Neuronal stem cell (in vitro differentiated cells): ENCODE measurements around the gene NFATC3.

ENCODE experiments used
- DNase-seq: peaks from one replicate; pipeline ENCODE4 v3.0.0-alpha.2; 2013; ENCODE audit warnings: low spot score
- H2AFZ ChIP-seq: one replicate; pipeline ENCODE4 v1.6.1; 2013; ENCODE audit warnings: mild to moderate bottlenecking, low read length, inconsistent platforms
- H2AK5ac ChIP-seq: 2 replicates; pipeline ENCODE4 v1.6.1; 2013; ENCODE audit warnings: low read depth, mild to moderate bottlenecking, inconsistent platforms, low read length, moderate library complexity, mixed read lengths
- H2BK120ac ChIP-seq: 2 replicates; pipeline ENCODE4 v1.6.1; 2013; ENCODE audit warnings: low read depth, mild to moderate bottlenecking, inconsistent platforms, low read length, moderate library complexity, mixed read lengths
- H2BK12ac ChIP-seq: one replicate; pipeline ENCODE4 v1.6.1; 2013; ENCODE audit warnings: low read length, inconsistent platforms
- H2BK15ac ChIP-seq: 2 replicates; pipeline ENCODE4 v1.6.1; 2013; ENCODE audit warnings: mild to moderate bottlenecking, low read length, inconsistent platforms, mixed read lengths
- H2BK5ac ChIP-seq: one replicate; pipeline ENCODE4 v1.6.1; 2013; ENCODE audit warnings: inconsistent platforms, mild to moderate bottlenecking, low read length, moderate library complexity
- H3K14ac ChIP-seq: one replicate; pipeline ENCODE4 v1.6.1; 2013; ENCODE audit warnings: low read length, inconsistent platforms
- H3K18ac ChIP-seq: 2 replicates; pipeline ENCODE4 v1.6.1; 2013; ENCODE audit warnings: low read length, inconsistent platforms
- H3K23ac ChIP-seq: 2 replicates; pipeline ENCODE4 v1.6.1; 2013; ENCODE audit warnings: low read depth, mild to moderate bottlenecking, mixed read lengths, low read length, inconsistent platforms; ENCODE audit not compliant: poor library complexity
- H3K27ac ChIP-seq: replicated peaks from 3 replicates; pipeline ENCODE4 v1.5.1; 2013; ENCODE audit warnings: low read length, inconsistent platforms
- H3K27me3 ChIP-seq, 3 experiments: 2 replicates each; pipeline ENCODE4 v1.6.1; 2013; ENCODE audit warnings: low read length in 3 of 3, mild to moderate bottlenecking in 2 of 3, inconsistent platforms in 1 of 3, low read depth in 1 of 3, mixed read lengths in 1 of 3, moderate library complexity in 1 of 3; ENCODE audit not compliant: control insufficient read depth in 3 of 3, insufficient read depth in 3 of 3
- H3K36me3 ChIP-seq, 2 donors: replicated peaks in 1 of 2; 2 replicates each; pipeline ENCODE4 v1.6.1; 2013; ENCODE audit warnings: low read length in 2 of 2; ENCODE audit not compliant: control insufficient read depth in 2 of 2, insufficient read depth in 2 of 2
- H3K4ac ChIP-seq: 2 replicates; pipeline ENCODE4 v1.6.1; 2013; ENCODE audit warnings: inconsistent platforms, mild to moderate bottlenecking, low read length, moderate library complexity
- H3K4me1 ChIP-seq, 2 donors: 1 replicate in 1 of 2; 2 replicates in 1 of 2; pipeline ENCODE4 v1.6.1; 2013; ENCODE audit warnings: low read length in 2 of 2, low read depth in 1 of 2; ENCODE audit not compliant: control insufficient read depth in 2 of 2, insufficient read depth in 1 of 2
- H3K4me2 ChIP-seq: one replicate; pipeline ENCODE4 v1.6.1; 2013; ENCODE audit warnings: mild to moderate bottlenecking, low read length, inconsistent platforms; ENCODE audit not compliant: insufficient read depth, poor library complexity, severe bottlenecking
- H3K4me3 ChIP-seq, 2 donors: 2 replicates each; pipeline ENCODE4 v1.5.1; 2013; ENCODE audit warnings: low read length in 2 of 2, mild to moderate bottlenecking in 2 of 2, inconsistent platforms in 1 of 2, moderate library complexity in 1 of 2
- H3K79me1 ChIP-seq: one replicate; pipeline ENCODE4 v1.6.1; 2013; ENCODE audit warnings: low read depth, mild to moderate bottlenecking, inconsistent platforms, low read length, moderate library complexity
- H3K9ac ChIP-seq: one replicate; pipeline ENCODE4 v1.6.1; 2013; ENCODE audit warnings: mild to moderate bottlenecking, low read depth, low read length, inconsistent platforms; ENCODE audit not compliant: poor library complexity
- H3K9me3 ChIP-seq, 2 donors: replicated peaks in 1 of 2; 2 replicates each; pipeline versions ENCODE3 to v1.6.1; 2013; ENCODE audit warnings: low read length in 2 of 2, mild to moderate bottlenecking in 2 of 2, inconsistent platforms in 1 of 2, low read depth in 1 of 2, mixed read lengths in 1 of 2, moderate library complexity in 1 of 2; ENCODE audit not compliant: control insufficient read depth in 2 of 2, insufficient read depth in 1 of 2
- H4K8ac ChIP-seq: one replicate; pipeline ENCODE4 v1.6.1; 2013; ENCODE audit warnings: low read depth, mild to moderate bottlenecking, inconsistent platforms, low read length, moderate library complexity
- H4K91ac ChIP-seq: one replicate; pipeline ENCODE4 v1.6.1; 2013; ENCODE audit warnings: low read length, low read depth, mild to moderate bottlenecking, inconsistent platforms; ENCODE audit not compliant: poor library complexity
- WGBS, 2 donors: extraction: QIAGEN DNeasy Blood & Tissue Kit; methylation state at CpG; one replicate each; pipeline ENCODE4 v1.1.7; 2013; ENCODE audit warnings: missing lambda C conversion rate in 2 of 2, mixed read lengths in 1 of 2; ENCODE audit not compliant: insufficient read length in 2 of 2, insufficient replicate concordance in 1 of 2; ENCODE audit errors: extremely low coverage in 2 of 2; 5-methylcytosine and 5-hydroxymethylcytosine counted together

NFATC3 gene

DNA sequence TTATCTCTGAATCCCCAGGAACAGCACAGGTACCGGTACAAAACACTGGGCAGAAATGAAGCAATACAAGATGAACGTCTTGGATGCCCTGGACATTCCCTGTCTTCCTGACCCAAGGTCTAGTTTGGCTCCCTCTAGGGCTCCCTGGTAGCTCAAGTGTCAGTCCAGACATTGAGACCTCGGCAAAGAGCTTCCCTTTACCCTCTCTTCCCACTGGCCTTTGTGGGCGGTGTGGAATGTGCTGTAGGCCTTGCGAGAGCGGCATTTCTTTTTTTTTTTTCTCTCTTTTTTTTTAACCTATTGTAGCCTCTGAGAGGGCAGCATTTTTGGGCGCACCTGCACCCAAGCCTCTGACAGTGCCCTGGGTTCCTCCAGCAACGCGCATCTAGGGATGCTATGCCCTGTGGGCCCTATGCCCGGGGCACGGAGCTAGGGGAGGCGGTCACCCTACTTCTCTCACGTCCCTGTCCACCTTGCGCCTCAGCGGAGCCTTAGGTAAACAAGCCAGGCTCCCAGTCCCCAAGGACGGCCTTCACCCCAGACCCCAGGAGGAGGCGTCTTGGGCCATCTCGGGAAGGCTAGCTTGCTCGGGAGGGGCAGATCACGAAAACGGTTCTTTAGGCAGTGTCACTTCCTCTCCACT, 1.2 kb upstream of the NFATC3 start:
- H3K4me1 ChIP-seq: peaks cover 7 to 24% of the 10 kb centered on the region in 2 donors
- no peaks in the 10 kb centered on the region for H3K9me3 ChIP-seq
- H2AK5ac ChIP-seq: peak overlapping the region; percentile 13
- H3K27me3 ChIP-seq: no peaks in the 10 kb centered on the region
- H4K91ac ChIP-seq: peak overlapping the region; percentile 12
- H3K36me3 ChIP-seq: peaks cover 0 to 13% of the 10 kb centered on the region in 2 donors
- no peak overlapping the region for H3K4ac ChIP-seq
- peak overlapping the region; percentile 72 for H2BK120ac ChIP-seq
- H2BK12ac ChIP-seq: no peak overlapping the region
- peak overlapping the region; percentile 96 for H3K23ac ChIP-seq
- peak overlapping the region; percentile 85 for H2BK5ac ChIP-seq
- DNase-seq: peak; percentile 53
- H3K18ac ChIP-seq: peak overlapping the region; percentile 100
- H3K27ac ChIP-seq: peak overlapping the region; percentile 100
- peak overlapping the region; percentile 82 for H2BK15ac ChIP-seq
- peak overlapping the region; percentile 89 for H3K9ac ChIP-seq
- H4K8ac ChIP-seq: no peak overlapping the region
- peak overlapping the region; percentile 40 for H3K14ac ChIP-seq
- peaks cover 1% of the 10 kb centered on the region for H3K79me1 ChIP-seq
- H3K4me2 ChIP-seq: peak overlapping the region; percentile 74
- WGBS, 2 donors: no CpG with 5 or more reads among the region's 21 CpGs
- H2AFZ ChIP-seq: peak overlapping the region; percentile 93
- H3K4me3 ChIP-seq: peak overlapping the region; percentile 83 to 96

DNA sequence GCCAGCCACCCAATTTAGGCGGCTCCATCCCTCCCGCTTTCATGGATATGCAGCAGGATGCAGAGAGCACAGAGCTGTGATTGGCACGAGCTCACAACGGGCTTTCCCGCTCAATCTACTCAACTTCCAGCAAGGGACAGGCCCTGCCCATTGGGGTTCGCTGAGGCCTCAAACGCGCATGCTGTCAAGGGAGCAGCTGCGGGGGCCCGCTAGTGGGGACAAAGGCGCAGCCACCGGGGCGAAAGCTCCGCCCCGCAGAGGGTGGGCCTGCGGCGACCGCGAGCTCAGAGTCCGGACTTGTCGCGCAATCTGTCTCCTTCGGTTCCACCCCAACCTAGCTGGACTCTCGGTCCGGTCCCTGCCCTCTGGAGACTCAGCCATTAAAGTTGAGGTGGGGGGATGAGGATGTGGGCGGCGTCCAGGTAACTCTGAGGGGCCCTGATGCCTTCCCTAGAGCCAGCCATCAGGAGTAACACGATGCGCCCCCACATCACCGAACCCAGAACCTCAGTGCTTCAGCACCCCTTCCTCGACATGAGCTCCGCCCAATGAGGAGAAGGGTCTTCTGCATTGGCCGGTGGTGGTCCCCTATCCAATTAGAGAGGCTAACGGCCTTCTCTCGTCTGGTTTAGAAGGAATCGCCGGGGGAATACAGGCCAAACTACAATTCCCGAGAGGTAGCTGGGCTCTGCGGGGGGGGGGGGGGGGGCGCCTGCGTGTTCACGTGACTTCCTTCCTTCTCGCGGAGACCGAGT, 489 bp upstream of the NFATC3 start:
- peak overlapping the region; percentile 83 to 96 for H3K4me3 ChIP-seq
- H2AFZ ChIP-seq: peak overlapping the region; percentile 93
- peak overlapping the region; percentile 82 for H2BK15ac ChIP-seq
- H3K9ac ChIP-seq: peak overlapping the region; percentile 89
- peak overlapping the region; percentile 40 for H3K14ac ChIP-seq
- H2BK5ac ChIP-seq: peak overlapping the region; percentile 85
- H3K4ac ChIP-seq: no peak overlapping the region
- peaks cover 7 to 19% of the 10 kb centered on the region in 2 donors for H3K4me1 ChIP-seq
- peak overlapping the region; percentile 100 for H3K27ac ChIP-seq
- H2AK5ac ChIP-seq: peak overlapping the region; percentile 13
- peak overlapping the region; percentile 100 for H3K18ac ChIP-seq
- H3K79me1 ChIP-seq: peaks cover 1% of the 10 kb centered on the region
- DNase-seq: peak; percentile 96
- no CpG with 5 or more reads among the region's 45 CpGs for WGBS, 2 donors
- H2BK120ac ChIP-seq: peak overlapping the region; percentile 87
- peak overlapping the region; percentile 96 for H3K23ac ChIP-seq
- H4K91ac ChIP-seq: peak overlapping the region; percentile 12
- peak overlapping the region; percentile 70 for H4K8ac ChIP-seq
- no peak overlapping the region for H2BK12ac ChIP-seq
- peaks cover 0 to 6% of the 10 kb centered on the region in 2 donors for H3K36me3 ChIP-seq
- H3K9me3 ChIP-seq: no peaks in the 10 kb centered on the region
- H3K27me3 ChIP-seq: no peaks in the 10 kb centered on the region
- H3K4me2 ChIP-seq: peak overlapping the region; percentile 74

DNA sequence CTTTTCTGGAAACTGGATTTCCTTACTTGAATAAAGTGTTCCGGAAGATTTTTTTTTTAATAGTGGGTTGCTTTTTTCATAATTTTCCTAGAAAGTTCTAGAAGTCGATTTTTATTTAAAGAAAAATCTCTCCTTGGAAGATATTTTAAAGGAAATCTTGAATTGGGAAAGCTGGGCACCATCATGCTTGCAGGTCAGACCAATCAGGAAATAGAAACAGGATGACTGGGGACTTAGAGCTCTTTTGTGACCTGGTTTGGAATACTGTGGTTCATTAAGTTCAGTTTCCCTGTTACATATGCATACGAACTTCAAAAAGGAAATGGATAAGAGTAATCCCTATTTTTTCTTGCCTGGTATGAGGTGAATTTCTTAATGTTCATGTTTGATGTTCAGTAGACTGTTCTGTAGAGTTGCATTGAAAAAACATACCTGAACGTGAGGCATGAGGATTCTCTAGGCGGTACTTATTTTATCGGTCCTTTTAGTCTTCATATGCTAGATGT, 1.2 kb downstream of the NFATC3 start:
- Histone ChIP-seq H4K8ac (no peak overlapping the region), H3K23ac (no peak overlapping the region), H3K36me3 (no peaks in the 10 kb centered on the region), H2AFZ (peak overlapping the region; percentile 91), H3K9ac (no peak overlapping the region), H2AK5ac (no peak overlapping the region), H2BK5ac (no peak overlapping the region), H4K91ac (no peak overlapping the region), H2BK12ac (no peak overlapping the region), H3K79me1 (peaks cover 1% of the 10 kb centered on the region), H2BK15ac (no peak overlapping the region), H3K4ac (no peak overlapping the region), H3K27ac (no peak overlapping the region), H3K4me2 (no peak overlapping the region), H3K4me1 (peaks cover 7 to 16% of the 10 kb centered on the region in 2 donors), H3K9me3 (no peaks in the 10 kb centered on the region), H3K14ac (no peak overlapping the region), H3K27me3 (no peaks in the 10 kb centered on the region), H2BK120ac (no peak overlapping the region), H3K18ac (no peak overlapping the region), H3K4me3 (peak overlapping the region; percentile 85 to 96)
- DNase-seq: no peak
- no CpG with 5 or more reads among the region's 6 CpGs for WGBS, 2 donors

DNA sequence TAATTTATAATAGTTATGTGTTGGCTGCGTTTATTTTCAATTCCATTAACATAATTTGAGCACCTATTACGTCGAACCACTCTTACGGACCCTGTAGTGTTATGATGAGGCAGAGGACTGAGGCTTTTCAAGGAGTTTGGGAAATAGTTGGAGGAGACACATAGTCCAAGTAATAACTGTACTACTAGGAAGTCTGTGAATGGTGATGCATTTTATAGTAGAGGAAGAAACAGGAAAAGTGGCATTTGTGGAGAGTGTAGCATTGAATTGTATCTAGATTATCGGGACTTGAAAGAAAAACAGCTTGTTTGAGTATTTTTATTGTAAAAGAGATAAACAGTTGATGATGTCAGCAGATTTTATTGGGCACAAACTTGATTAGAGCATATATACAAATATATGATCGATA, 1.7 kb downstream of the NFATC3 start:
- Histone ChIP-seq H3K23ac (no peak overlapping the region), H2BK12ac (no peak overlapping the region), H3K36me3 (no peaks in the 10 kb centered on the region), H3K4me1 (peaks cover 7 to 19% of the 10 kb centered on the region in 2 donors), H3K4me2 (peak overlapping the region; percentile 48), H2AFZ (no peak overlapping the region), H4K8ac (no peak overlapping the region), H2AK5ac (no peak overlapping the region), H3K4me3 (peak overlapping the region in 1 of 2 donors; percentile 96), H3K9me3 (no peaks in the 10 kb centered on the region), H4K91ac (no peak overlapping the region), H3K27ac (no peak overlapping the region), H3K79me1 (peaks cover 1% of the 10 kb centered on the region), H3K4ac (no peak overlapping the region), H2BK5ac (no peak overlapping the region), H2BK120ac (no peak overlapping the region), H3K14ac (no peak overlapping the region), H3K9ac (no peak overlapping the region), H3K27me3 (no peaks in the 10 kb centered on the region), H3K18ac (no peak overlapping the region), H2BK15ac (no peak overlapping the region)
- WGBS, 2 donors: no CpG with 5 or more reads among the region's 6 CpGs
- DNase-seq: no peak
